Posterior vena cava (tissue), 2 donors: ENCODE measurements around the gene LGR6. TPM values are rescaled to one million over a fixed set of nuclear protein-coding genes. Genes with fewer than 3 reads are reported as not detected.
A peak's percentile ranks its signal among the peaks of the same experiment; 100 is the strongest.
"Not testable (repeated sequence)": the region's sequence is repeated elsewhere in the genome, so short reads cannot be mapped to it uniquely, and the experiment has no call there.

Experiments
- DNase-seq: peaks from one replicate; pipeline ENCODE4 v3.0.0-alpha.2; 2020; ENCODE audit warnings: low spot score
- intact Hi-C, 2 donors: fragments of 100-400 bp; cut with DNase I; formaldehyde crosslinking; loops; one replicate each; pipeline versions ENCODE4 v1.14.1 to v1.14.2; 2022 to 2023
- total RNA-seq, 2 donors: library from RNA; stranded (reverse); fragmentation: NEBNext Ultra II Directional; extraction: Animal tissue kit (Norgen Biotek cat#: 25700); gene quantifications; one replicate each; pipeline ENCODE4 v1.2.1, GENCODE V29; 2021
- donor health status: DM: yes; HTN: yes; CAD: no.
- donor health status: DM: yes; HTN: yes; CAD: no.

LGR6 gene
- total RNA-seq, 2 donors from 2014 or later = 0.28 to 0.43 TPM

- no peak for DNase-seq
- intact Hi-C loops = no loop called here
These were observed 22.9 kb upstream of the LGR6 start for GRCh38 chr1:202170726-202171125.

GRCh38 chr1:202171292-202172014, 22.1 kb upstream of the LGR6 start:
- intact Hi-C loops = no loop called here
- no peak for DNase-seq

DNA sequence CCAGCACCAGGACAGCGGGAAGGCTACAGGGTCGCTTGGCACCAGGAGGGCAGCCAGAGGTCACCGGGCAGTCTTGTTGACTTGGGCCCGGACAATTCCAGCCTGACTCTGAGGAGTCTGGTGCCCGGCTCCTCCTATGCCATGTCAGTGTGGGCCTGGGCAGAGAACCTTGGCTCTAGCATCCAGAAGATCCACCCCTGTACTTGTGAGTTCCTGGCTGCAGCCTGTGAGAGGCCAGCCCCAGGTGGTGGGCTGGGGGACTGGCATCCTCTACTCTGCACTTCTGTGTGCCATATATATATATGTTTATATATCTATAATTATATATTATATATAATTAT, 21.6 kb upstream of the LGR6 start:
- no peak for DNase-seq
- intact Hi-C loops = no loop called here

- intact Hi-C loops = no loop called here
- DNase-seq = no peak
These were observed 19.6 kb upstream of the LGR6 start for GRCh38 chr1:202173993-202174392.

- DNase-seq = peak; percentile 75
- intact Hi-C loops = no loop called here
These were observed 16.4 kb upstream of the LGR6 start for GRCh38 chr1:202176949-202177927.

- DNase-seq = no peak
- intact Hi-C loops = loop anchor here in 1 of 2 donors (10.0 kb wide), 1 partner anchor 535 kb away; the partner anchor contains the start of gene SYT2
These were observed 13.5 kb upstream of the LGR6 start for GRCh38 chr1:202179828-202180750.

GRCh38 chr1:202180751-202181139, 12.9 kb upstream of the LGR6 start:
- DNase-seq = not testable (repeated sequence)
- intact Hi-C loops = loop anchor here in 1 of 2 donors (10.0 kb wide), 1 partner anchor 534 kb away; the partner anchor contains the start of gene SYT2

GRCh38 chr1:202181586-202181985, 12.0 kb upstream of the LGR6 start:
- intact Hi-C loops = loop anchor here in 1 of 2 donors (10.0 kb wide), 1 partner anchor 533 kb away; the partner anchor contains the start of gene SYT2
- DNase-seq = no peak

GRCh38 chr1:202182040-202182877, 11.3 kb upstream of the LGR6 start:
- no peak for DNase-seq
- intact Hi-C loops = loop anchor here in 1 of 2 donors (10.0 kb wide), 1 partner anchor 533 kb away; the partner anchor contains the start of gene SYT2

- intact Hi-C loops = loop anchor here (5.0 to 10.0 kb wide), 3 partner anchors 132 to 532 kb away; partner anchors contain the start of gene SYT2 (in 1 of the 2)
- DNase-seq = peak; percentile 93
These were observed 8.7 kb upstream of the LGR6 start for GRCh38 chr1:202184750-202185460.

- intact Hi-C loops = loop anchor here (5.0 to 10.0 kb wide), 3 partner anchors 131 to 531 kb away; partner anchors contain the start of gene SYT2 (in 1 of the 2)
- DNase-seq = no peak
These were observed 7.3 kb upstream of the LGR6 start for GRCh38 chr1:202186327-202186726.

DNA sequence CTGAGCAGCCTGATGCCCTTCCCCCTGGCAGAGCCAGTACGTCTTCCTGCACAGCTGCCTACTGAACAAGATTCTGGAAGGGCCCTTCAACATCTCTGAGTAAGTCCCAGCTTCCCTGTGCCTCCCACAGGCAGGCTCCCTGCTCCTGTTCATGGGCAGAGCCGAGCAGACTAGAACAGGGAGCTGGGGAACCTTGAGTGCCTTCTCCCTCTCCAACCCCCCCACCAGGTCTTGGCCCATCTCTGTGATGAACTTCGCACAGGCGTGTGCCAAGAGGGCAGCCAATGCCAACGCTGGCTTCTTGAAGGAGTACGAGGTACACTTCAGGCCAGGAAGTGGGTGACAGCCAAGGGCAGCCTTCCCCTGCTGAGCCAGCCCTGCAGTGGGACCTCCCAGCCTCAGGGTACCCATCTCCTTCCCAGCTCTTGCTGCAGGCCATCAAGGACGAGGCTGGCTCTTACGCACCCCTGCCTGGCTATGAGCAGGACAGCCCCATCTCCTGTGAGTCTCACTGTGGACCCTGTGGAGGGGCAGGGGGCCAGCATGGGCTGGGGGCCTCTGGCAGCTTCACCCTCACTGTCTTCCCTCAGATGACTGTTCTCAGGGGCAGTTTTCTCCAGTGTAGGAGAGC, 6.4 kb upstream of the LGR6 start:
- intact Hi-C loops = loop anchor here (5.0 to 10.0 kb wide), 3 partner anchors 130 to 530 kb away; partner anchors contain the start of gene SYT2 (in 1 of the 2)
- no peak for DNase-seq

DNA sequence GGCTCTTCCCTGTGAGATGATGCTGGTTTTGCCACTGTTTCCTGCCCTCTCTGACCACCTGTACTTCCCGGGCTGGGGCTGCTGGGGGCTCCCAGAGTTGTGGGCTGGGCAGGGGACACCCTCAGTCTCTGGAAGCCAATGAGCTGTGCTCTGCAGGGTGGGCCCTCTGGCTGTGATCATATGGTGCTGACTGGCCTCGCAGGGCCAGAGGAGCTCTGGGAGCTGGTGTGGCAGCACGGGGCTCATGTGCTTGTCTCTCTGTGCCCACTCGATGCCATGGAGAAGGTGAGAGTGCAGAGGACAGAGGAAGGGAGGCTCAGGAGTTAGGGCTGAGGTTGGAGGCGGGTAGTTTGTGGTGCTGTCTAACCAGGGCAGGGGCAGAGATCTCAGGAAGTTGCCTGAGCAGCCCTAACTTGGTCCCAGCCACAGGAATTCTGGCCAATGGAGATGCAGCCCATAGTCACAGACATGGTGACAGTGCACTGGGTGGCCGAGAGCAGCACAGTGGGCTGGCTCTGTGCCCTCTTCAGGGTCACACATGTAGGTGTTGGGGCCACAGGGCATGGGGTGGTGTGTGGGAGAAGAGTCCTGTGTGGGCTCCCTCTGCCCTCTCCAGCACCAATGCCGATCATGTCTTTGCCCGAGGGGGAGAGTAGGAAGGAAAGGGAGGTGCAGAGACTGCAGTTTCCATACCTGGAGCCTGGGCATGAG, 5.7 kb upstream of the LGR6 start:
- DNase-seq = no peak
- intact Hi-C loops = loop anchor here (5.0 to 10.0 kb wide), 3 partner anchors 129 to 529 kb away; partner anchors contain the start of gene SYT2 (in 1 of the 2)

- intact Hi-C loops = loop anchor here (5.0 to 10.0 kb wide), 3 partner anchors 128 to 528 kb away; partner anchors contain the start of gene SYT2 (in 1 of the 2)
- peak; percentile 93 for DNase-seq
These were observed 4.4 kb upstream of the LGR6 start for GRCh38 chr1:202189001-202189790.
